ENCODE results near the gene APP.
"Not testable (repeated sequence)": the region's sequence is repeated elsewhere in the genome, so short reads cannot be mapped to it uniquely, and the experiment has no call there.

APP gene

DNA sequence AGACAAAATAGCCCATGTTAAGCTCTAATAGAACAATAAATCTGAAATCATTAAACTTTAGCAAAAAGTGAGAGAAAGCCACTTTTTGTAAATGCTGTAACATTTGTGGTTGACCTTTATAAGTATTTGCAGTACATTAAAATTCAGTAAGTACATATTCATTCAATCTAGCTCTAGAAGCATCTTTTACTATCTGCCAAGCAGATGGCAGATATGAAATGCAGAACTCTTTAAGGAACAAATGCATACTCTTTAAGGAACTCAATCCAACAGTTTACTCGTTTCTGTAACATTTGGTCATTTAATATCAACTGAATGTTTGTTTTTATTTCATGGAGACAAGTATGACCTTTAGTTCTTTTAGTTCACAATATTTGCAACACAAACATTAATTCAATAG lies 150.1 kb downstream of the APP start:
- no peak for DNase-seq (ENCODE audit: low read depth)

DNA sequence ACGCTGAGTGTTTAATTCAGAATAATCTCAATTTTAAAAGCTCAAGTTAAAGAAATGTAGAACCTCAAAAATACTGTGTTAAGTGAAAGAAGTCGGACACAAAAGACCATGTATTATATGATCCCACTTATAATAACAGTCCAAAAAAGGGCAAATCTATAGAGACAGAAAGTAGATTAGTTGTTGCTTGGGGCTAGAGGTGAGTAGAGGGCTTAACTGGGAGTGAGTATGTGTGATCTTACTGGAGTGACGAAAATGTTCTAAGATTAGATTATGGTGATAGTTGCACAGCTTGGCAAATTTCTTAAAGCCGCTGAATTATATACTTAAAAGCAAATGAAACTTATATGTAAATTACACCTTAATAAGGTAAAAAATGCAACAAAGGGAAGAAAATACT lies 150.5 kb downstream of the APP start:
- DNase-seq (ENCODE audit: low read depth) = no peak

DNA sequence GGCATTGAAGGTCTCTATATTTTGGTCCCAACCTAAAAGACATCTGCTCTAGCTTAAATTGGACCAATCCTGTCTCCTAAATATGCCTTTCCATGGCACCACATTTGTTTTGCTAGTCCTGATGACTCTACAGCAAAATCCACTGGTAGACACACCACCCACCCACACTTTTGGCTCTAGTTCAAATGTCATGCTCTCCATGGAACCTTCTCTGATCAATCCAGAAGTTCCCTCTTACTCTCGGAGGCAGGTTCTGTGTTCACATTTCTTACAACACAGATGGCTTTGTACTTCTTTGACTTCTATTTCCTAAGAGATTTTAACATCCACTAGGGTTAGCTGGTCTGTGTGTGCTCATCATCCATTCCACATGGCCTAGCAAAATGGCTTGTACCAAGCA lies 151.3 kb downstream of the APP start:
- no peak for DNase-seq (ENCODE audit: low read depth)

DNA sequence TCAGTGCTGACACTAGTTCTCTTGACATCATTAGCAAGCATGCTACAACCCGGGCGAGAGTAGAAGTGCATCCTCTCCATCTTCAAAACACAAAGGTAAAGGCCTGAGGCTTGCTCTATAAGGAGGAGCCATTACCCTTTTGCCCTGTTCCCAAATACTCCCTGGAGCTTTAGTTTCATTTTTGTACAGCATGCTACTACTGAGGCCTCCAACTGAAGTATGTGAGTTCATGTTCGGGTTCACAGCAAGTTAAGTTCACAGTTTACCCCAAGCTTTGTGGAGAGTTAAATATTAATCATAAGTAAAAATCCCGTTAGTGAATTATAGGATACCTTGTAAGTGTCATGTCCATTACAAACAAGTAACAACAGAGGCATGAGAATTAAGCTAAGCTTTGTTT lies 156.6 kb downstream of the APP start:
- DNase-seq (ENCODE audit: low read depth) = no peak

DNA sequence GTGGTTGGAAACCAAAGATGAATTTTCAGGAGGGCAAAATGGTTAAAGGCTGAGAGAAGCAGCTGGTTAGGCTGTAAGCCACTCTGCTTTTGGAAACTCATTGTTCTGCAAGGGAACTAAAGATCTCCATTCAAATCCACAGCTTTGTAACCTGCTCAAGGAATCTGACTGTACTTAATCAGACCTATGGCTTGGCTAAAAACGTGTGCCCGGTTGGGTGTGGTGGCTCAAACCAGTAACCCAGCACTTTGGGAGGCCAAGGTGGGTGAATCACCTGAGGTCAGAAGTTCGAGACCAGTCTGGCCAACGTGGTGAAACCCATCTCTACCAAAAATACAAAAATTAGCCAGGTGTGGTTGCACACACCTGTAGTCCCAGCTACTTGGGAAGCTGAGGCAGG lies 158.1 kb downstream of the APP start:
- DNase-seq (ENCODE audit: low read depth) = not testable (repeated sequence)

DNA sequence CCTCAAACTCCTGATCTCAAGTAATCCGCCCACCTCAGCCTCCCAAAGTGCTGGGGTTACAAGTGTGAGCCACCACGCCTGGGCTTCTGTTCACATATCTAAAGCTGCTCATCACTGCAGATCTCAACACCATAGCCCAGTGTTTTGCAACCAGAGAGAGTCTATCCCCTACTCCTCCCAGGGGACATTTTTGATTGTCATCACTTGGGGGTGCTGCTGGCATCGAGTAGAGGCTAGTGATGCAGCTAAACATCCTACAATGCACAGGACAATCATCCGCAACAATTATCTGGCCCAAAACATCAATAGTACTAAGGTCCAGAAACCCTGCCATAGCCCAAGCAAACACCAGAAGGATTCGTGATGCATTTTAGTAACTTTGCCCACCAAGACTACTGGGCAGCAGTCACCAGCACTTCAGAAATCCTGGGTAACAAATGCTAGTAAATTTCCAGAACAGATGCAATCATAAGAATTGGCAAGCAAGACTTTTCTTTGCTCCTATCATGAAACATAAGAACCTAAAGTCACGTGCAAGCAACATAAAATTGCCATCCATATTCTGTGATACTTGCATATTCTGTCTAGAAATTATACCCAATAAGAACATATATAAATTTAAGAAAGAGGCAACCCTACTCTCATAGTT lies 159.2 kb downstream of the APP start:
- DNase-seq (ENCODE audit: low read depth) = no peak

DNA sequence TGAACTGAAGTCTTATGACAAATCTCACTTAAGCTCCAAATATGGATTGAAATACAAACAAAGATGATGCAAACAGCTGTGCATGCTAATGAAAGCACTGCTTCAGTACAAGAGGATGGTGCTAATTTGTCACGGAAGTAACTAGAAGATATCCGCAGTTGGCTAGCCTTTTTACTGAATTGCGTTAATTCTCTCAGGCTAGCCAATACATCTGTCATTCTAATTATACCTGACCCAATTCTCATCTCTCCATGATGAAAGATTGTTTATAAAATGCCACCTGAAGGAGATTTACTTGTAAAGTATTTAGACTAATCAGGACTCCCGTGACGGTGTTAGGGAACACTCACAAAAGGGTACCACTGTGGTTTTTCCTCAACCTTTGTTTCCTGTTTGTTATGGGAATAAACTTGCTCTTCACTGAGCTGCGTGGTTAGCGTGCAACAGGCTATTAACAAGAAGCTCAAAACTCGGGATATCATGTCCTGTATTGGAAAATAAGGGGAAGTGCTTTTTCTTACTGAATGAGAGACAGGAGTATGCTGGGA lies 162.5 kb downstream of the APP start:
- DNase-seq (ENCODE audit: low read depth) = no peak

DNA sequence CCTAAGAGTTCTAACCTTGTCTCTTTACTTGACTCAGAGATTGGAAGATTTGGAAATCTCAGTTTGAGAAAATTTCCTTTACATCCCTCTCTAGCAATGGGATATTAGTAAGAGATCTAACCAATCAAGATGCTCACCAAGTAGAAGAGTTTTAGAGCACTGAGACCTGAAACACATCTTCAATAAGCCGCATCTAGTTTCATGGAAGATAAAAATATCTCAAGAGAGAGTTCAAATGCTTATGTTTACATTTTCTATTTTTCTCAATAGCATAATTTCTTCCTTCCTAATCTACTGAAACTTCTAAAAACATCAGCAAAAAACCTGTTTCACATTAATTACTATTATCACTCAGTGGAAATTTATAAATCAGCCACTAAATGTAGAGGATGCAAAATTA lies 165.1 kb downstream of the APP start:
- DNase-seq (ENCODE audit: low read depth) = no peak

DNA sequence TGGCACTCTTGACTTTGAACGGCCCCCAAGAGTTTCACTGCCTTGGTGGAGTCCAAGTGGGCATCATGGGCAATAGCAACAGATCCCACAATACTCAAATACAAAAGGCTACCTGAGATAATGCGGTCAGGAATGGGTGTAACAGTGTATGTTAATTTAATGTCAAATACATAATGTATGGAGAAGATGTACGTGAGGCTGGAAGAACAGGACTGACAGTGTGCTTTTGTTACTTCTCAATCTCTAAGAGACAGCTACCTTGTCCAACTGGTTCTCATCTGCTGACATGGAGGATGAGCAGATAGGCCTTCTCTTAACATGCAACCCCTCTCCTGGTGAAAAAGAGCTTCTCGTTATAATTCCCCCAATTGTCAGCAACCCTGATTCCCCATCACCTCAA lies 167.2 kb downstream of the APP start:
- no peak for DNase-seq (ENCODE audit: low read depth)

DNA sequence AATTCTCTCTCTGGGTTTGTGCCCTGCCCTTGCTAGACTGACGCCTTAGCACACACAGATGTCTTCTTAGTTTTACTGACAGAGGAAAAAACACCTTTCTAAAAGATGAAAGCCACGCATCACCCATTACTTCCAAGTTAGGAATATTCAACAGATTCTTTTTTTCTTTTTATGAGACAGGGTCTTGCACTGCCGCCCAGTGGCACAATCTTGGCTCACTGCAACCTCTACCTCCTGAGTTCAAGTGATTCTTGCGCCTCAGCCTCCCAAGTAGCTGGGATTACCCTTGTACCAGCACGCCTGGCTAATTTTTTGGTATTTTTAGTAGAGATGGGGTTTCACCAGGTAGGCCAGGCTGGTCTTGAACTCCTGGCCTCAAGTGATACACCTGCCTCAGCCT lies 169.2 kb downstream of the APP start:
- no peak for DNase-seq (ENCODE audit: low read depth)

DNA sequence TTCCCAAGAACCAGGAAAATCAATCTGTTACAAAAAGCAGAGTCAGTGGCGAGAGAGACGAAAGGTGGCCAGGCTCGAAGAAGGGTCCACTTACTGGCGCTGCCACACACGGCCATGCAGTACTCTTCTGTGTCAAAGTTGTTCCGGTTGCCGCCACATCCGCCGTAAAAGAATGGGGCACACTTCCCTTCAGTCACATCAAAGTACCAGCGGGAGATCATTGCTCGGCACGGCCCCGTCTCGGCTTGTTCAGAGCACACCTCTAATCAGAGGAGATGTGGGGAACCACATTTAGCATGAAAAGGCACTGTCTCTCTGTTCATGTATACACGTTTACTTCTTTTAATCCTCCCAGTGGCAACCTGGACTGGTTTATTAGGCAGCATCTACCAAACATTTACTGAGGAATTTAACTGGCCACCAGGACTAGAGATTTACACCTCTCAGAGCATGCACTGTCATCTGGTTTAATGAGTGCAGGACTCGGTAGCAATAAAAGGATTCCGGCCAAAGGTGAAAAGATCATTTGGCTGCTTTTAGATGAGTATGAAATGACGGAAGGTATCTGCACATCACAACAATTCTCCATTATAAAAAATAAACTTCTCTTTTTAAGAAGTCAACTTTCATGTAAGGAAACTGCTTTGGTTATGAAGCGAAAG lies 170.5 kb downstream of the APP start:
- DNase-seq (ENCODE audit: low read depth) = no peak

DNA sequence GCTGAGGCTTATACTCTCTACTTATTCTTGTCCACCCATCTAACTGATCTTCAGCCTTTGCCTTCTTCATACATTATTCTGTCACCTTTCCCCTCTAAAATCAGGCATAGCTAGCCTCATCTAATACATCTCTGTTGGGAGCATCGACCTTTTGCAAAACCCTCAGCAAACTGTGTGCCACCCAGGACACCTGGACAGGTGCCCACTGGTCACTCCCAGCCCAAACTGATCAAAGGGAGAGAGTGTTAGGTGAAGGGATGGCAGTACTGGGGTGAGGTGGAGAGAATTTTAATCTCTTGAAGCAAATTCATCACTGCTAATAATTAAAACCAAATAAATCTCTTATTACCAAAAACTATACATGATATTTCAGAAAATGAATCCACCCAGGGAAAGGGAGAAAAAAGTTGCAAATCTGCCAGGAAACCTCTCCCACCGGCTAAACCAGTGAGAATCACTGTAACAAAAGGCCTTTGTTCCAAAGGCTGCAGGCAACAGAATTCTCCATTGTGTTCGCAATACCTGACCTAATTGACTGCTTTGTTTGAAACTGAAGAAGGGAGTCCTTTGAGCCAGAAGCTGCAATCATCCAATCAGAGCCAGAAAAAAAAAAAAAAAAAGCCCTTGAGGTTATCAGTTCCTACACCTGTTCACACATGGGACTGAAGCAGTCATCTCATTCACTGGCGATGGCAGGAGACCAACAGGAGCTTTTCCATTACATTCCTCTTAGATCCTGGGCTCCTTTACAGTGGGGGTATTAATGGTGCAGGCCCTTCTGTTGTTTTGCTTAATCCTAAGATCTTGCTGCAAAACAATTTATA lies 172.6 kb downstream of the APP start:
- no peak for DNase-seq (ENCODE audit: low read depth)

DNA sequence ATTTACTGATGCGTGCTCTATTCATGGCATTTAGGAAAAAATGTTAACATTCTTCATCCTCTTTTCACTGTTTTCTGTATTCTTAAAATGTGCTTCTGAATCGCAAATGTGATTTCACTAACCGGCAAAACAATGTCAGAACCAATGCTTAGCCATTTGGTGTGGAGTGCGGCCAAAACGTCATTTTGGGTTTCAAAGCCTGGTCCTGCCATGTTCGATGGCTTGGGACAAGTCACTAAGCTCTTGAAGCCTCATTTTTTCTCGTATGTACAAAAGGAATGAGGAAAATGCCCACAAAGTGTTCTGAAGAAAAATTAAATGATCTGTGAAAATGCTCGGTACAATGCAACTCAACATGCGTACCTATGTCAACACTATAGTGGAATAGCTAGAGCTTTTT lies 175.3 kb downstream of the APP start:
- no peak for DNase-seq (ENCODE audit: low read depth)

DNA sequence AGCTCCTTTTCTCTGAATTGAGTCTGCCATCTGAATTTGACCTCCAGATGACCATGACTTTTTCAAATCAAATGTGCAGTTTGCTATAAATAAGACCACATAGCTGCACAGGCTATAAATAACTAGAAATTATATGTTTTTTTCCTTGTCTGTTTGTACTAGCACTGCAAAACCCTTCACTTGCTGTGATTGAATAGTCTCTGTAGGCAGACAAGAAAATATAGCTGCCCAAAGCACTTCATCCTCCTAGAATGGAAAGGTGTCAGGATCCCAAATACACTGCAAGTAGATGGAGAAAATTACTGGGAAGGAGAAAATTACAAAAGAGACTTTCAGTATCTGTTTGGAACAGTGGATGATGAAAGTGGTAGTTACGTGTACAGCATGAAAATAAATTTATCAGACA lies 175.8 kb downstream of the APP start:
- no peak for DNase-seq (ENCODE audit: low read depth)

DNA sequence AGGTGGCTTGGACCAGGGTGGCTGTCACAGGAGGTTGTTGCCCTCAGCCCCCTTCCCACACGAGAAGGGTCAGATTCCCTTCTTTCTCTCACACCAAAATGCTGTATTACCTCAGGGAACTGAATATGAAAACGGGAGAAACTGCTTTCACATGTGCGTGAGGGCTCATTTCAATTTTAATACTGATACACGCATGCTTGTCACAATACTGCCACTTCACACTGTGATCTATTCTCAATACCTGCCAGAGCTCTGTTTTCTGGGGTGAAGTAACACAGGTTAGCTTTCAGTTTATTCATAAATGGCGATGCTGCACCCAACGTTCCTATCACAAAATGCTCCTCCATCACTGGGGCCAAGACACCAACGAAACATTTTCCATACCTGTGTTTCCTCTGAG lies 181.8 kb downstream of the APP start:
- DNase-seq (ENCODE audit: low read depth) = no peak

DNA sequence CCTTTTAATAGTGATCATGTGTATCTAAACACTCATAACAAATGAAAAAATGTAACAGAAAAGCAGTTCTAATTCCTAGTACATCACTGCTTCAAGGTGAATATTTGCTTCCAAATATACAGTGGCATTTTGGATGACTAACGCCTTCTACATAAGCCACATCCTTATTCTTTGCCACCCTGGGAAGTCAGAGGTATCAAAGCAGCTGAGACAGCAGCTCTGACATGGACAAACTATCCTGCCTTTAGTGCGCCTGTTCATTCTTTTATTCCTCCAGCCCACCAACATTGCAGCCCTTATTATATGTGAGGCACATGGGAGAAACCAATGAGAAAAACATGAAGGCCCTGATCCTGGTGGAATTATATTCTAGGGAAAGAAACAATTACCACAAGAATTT lies 183.0 kb downstream of the APP start:
- DNase-seq (ENCODE audit: low read depth) = no peak

DNA sequence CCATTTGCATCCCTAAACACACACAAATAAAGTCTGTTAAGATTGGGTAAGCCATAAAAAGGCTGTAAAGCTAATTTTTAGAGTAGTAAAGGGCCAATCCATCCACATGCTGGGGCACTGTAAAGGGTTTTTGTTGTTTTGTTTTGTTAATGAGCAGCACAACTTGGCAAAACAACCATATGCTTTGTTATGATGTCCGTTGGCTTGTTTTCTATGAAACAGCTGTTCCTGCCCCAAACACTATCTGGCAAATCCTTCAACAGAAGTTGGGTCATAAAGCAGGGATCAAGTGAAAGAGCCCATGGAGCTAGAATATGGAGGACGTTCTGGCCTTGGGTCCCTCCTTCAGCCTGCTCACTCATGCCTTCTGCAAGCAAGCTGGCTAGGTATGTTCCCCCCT lies 183.6 kb downstream of the APP start:
- DNase-seq (ENCODE audit: low read depth) = no peak

DNA sequence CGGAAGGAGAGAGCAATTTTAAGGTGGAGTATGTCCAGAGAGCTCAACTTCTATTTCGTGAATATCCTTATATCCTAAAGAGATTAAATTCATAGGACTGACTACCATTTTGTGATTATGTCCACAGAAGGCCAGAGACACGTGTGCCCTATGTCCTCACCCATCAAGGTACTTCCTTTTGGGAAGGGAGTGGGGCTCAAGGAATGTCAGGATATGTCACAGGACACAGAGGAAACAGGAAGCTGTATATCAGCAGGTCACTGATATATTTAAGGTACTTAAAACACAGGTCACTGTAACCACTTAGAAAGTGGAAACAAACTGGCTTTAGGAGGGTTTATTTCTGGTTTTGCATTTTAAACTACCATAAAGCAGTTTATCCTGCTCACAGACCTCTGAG lies 184.6 kb downstream of the APP start:
- DNase-seq (ENCODE audit: low read depth) = no peak

DNA sequence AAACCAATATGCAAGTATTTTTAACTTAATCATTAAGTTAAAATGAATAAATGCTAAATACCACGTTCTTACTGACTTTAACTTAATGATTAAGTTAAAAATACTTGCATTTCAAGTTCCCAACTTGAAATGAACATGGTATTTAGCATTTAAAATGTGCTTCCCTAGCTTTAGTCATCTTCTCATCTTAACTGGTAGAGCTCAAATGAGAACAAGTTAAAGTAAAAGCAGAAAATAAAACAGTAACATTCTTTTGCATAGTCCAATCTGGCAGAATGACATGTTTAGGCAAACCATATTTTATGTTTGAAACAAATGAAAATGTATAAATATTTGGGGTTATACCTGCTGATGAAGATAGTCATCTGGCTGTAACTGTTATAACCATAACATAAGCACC lies 186.0 kb downstream of the APP start:
- no peak for DNase-seq (ENCODE audit: low read depth)

DNA sequence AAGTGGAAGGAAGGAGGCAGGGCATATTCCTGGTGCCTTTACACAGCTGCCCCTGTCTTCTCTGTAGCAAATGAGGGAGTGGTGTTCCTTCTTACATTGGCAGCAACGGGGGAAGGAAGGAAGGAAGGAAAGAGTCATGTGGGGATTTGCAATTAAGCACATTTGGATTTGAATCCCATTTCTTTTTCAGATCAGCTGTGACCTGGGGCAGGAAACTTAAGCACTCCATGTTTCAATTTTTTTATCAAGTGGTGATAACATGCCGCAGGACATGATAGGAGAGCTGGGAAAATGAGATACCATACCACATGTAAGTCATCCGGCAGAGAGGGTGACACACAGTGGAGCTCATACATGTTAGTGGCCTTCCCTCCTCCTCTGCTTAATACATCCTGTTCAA lies 186.8 kb downstream of the APP start:
- no peak for DNase-seq (ENCODE audit: low read depth)

DNA sequence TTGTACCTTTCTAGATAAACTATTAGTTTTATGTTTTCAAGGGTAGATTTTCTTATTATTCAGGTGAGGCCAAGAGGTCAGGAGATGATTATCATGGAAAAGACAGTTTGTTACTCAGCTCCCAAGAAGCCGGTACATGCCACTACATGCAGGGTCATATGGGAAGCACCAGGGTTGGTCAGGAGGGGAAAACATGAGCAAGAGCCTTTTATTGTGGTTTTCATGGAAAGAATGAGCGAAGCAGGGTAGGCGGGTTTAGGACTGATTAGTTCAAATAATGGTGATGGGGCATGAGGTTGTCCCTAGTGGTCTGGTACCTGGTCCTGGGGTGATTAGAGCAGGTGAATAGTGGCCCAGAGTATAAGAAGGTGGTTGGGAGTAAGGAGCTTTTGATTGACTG lies 189.9 kb downstream of the APP start:
- DNase-seq (ENCODE audit: low read depth) = no peak

DNA sequence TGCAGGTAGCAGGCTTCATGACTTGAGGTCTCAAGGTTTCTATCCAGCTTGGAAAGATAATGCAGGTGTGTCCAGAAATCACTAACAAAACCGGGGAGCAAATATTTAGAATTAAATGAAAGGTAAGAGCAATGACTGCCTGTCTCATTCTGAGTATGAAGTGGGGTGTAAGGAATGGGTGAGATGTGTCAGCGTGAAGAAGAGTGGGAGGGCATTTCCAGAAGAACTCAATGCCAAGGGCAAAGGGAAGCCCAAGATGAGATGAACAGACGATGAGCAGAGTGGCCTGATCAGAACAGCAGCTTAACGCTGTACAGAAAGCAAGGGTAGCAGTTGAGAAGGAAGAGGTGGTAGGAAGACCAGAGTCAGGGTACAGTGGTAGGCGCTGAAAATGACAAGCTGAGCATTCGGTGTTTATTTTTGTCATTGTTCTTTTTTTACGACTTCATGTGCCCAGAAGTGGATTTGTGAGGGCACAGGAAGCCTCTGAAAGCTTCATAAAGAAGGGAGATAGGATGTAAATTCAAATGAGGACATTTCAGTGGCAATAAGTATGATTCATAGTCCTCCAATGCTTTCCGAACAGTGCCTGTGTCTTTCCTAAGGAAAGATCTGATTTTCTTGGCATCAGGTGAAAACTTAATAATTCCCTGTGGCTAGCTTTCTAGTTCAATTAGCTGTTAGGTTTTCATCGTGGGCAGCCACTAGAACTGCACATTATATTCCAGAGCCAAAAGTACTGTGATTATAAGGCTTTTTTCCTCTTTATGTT lies 190.5 kb downstream of the APP start:
- DNase-seq (ENCODE audit: low read depth) = no peak
